Measurements from ENCODE around the gene MBP.
"Not testable (repeated sequence)": the region's sequence is repeated elsewhere in the genome, so short reads cannot be mapped to it uniquely, and the experiment has no call there.

MBP gene

GRCh38 chr18:76975577-76976110 lies 156.9 kb downstream of the MBP start:
- no peak for ATAC-seq (replicated peaks; ENCODE audit: extremely low read depth, poor library complexity, severe bottlenecking)
- Mint-ChIP-seq H3K9me3 (no peaks in the 10 kb centered on the region), H3K27me3 (no peaks in the 10 kb centered on the region), H3K36me3 (ENCODE audit: insufficient read depth) (peaks cover 15% of the 10 kb centered on the region), H3K4me3 (no peak overlapping the region), H3K27ac (ENCODE audit: low read depth) (peak overlapping the region; percentile 35), H3K4me1 (peaks cover 5% of the 10 kb centered on the region)
- no peak for DNase-seq (ENCODE audit: low spot score in 2 of 2)

GRCh38 chr18:76974386-76974785 lies 158.2 kb downstream of the MBP start:
- H3K4me1 Mint-ChIP-seq = peaks cover 5% of the 10 kb centered on the region
- no peaks in the 10 kb centered on the region for H3K27me3 Mint-ChIP-seq
- ATAC-seq (replicated peaks; ENCODE audit: extremely low read depth, poor library complexity, severe bottlenecking) (no peak), DNase-seq (ENCODE audit: low spot score in 2 of 2) (no peak)
- H3K9me3 Mint-ChIP-seq = no peaks in the 10 kb centered on the region
- peaks cover 15% of the 10 kb centered on the region for H3K36me3 Mint-ChIP-seq (ENCODE audit: insufficient read depth)
- H3K27ac Mint-ChIP-seq (ENCODE audit: low read depth) = no peak overlapping the region
- H3K4me3 Mint-ChIP-seq = no peak overlapping the region

- H3K36me3 Mint-ChIP-seq (ENCODE audit: insufficient read depth) = peaks cover 20% of the 10 kb centered on the region
- no peak overlapping the region for H3K27ac Mint-ChIP-seq (ENCODE audit: low read depth)
Observed at GRCh38 chr18:76973520-76974266, 158.9 kb downstream of the MBP start.

GRCh38 chr18:76972846-76973519 lies 159.6 kb downstream of the MBP start:
- DNase-seq (ENCODE audit: low spot score in 2 of 2) (no peak), ATAC-seq (replicated peaks; ENCODE audit: extremely low read depth, poor library complexity, severe bottlenecking) (no peak)
- Mint-ChIP-seq H3K36me3 (ENCODE audit: insufficient read depth) (peaks cover 21% of the 10 kb centered on the region), H3K4me1 (no peaks in the 10 kb centered on the region), H3K9me3 (no peaks in the 10 kb centered on the region), H3K27ac (ENCODE audit: low read depth) (no peak overlapping the region), H3K27me3 (no peaks in the 10 kb centered on the region), H3K4me3 (no peak overlapping the region)

More at GRCh38 chr18:76973520-76974266, 158.9 kb downstream of the MBP start:
- Mint-ChIP-seq H3K27me3 (no peaks in the 10 kb centered on the region), H3K4me3 (no peak overlapping the region), H3K9me3 (no peaks in the 10 kb centered on the region), H3K4me1 (no peaks in the 10 kb centered on the region)
- ATAC-seq (replicated peaks; ENCODE audit: extremely low read depth, poor library complexity, severe bottlenecking) (no peak), DNase-seq (ENCODE audit: low spot score in 2 of 2) (no peak)

- H3K4me3 Mint-ChIP-seq = no peak overlapping the region
- H3K9me3 Mint-ChIP-seq = no peaks in the 10 kb centered on the region
- H3K27ac Mint-ChIP-seq (ENCODE audit: low read depth) = no peak overlapping the region
- peaks cover 20% of the 10 kb centered on the region for H3K36me3 Mint-ChIP-seq (ENCODE audit: insufficient read depth)
- DNase-seq (ENCODE audit: low spot score in 2 of 2) (no peak), ATAC-seq (replicated peaks; ENCODE audit: extremely low read depth, poor library complexity, severe bottlenecking) (no peak)
- H3K27me3 Mint-ChIP-seq = no peaks in the 10 kb centered on the region
- no peaks in the 10 kb centered on the region for H3K4me1 Mint-ChIP-seq
Observed at GRCh38 chr18:76972241-76972640, 160.3 kb downstream of the MBP start.

- H3K36me3 Mint-ChIP-seq (ENCODE audit: insufficient read depth) = peaks cover 16% of the 10 kb centered on the region
- peak overlapping the region; percentile 47 for H3K27ac Mint-ChIP-seq (ENCODE audit: low read depth)
Observed at GRCh38 chr18:76970770-76971559, 161.6 kb downstream of the MBP start.

GRCh38 chr18:76967721-76968472 lies 164.7 kb downstream of the MBP start:
- no peak overlapping the region for H3K4me3 Mint-ChIP-seq
- H3K27ac Mint-ChIP-seq (ENCODE audit: low read depth) = no peak overlapping the region
- no peaks in the 10 kb centered on the region for H3K9me3 Mint-ChIP-seq
- no peaks in the 10 kb centered on the region for H3K27me3 Mint-ChIP-seq
- ATAC-seq (replicated peaks; ENCODE audit: extremely low read depth, poor library complexity, severe bottlenecking) (no peak), DNase-seq (ENCODE audit: low spot score in 2 of 2) (no peak)
- peaks cover 19% of the 10 kb centered on the region for H3K36me3 Mint-ChIP-seq (ENCODE audit: insufficient read depth)
- H3K4me1 Mint-ChIP-seq = peaks cover 23% of the 10 kb centered on the region

More at GRCh38 chr18:76970770-76971559, 161.6 kb downstream of the MBP start:
- DNase-seq (ENCODE audit: low spot score in 2 of 2) = no peak
- H3K9me3 Mint-ChIP-seq = no peaks in the 10 kb centered on the region
- H3K27me3 Mint-ChIP-seq = no peaks in the 10 kb centered on the region
- H3K4me3 Mint-ChIP-seq = no peak overlapping the region
- no peaks in the 10 kb centered on the region for H3K4me1 Mint-ChIP-seq
- ATAC-seq (replicated peaks; ENCODE audit: extremely low read depth, poor library complexity, severe bottlenecking) = no peak

GRCh38 chr18:76967299-76967698 lies 165.3 kb downstream of the MBP start:
- peaks cover 21% of the 10 kb centered on the region for H3K36me3 Mint-ChIP-seq (ENCODE audit: insufficient read depth)
- H3K27me3 Mint-ChIP-seq; ATAC-seq (replicated peaks; ENCODE audit: extremely low read depth, poor library complexity, severe bottlenecking); H3K4me3 Mint-ChIP-seq; H3K27ac Mint-ChIP-seq (ENCODE audit: low read depth); DNase-seq (ENCODE audit: low spot score in 2 of 2); H3K9me3 Mint-ChIP-seq: not testable (repeated sequence)
- peaks cover 29% of the 10 kb centered on the region for H3K4me1 Mint-ChIP-seq

- not testable (repeated sequence) for H3K9me3 Mint-ChIP-seq; H3K27me3 Mint-ChIP-seq; DNase-seq (ENCODE audit: low spot score in 2 of 2); ATAC-seq (replicated peaks; ENCODE audit: extremely low read depth, poor library complexity, severe bottlenecking); H3K4me3 Mint-ChIP-seq
- Mint-ChIP-seq H3K4me1 (peaks cover 35% of the 10 kb centered on the region), H3K27ac (ENCODE audit: low read depth) (peak overlapping the region; percentile 14), H3K36me3 (ENCODE audit: insufficient read depth) (peaks cover 21% of the 10 kb centered on the region)
Observed at GRCh38 chr18:76965555-76966151, 166.9 kb downstream of the MBP start.

- H3K9me3 Mint-ChIP-seq = no peaks in the 10 kb centered on the region
- peak overlapping the region; percentile 3 for H3K4me3 Mint-ChIP-seq
- ATAC-seq (replicated peaks; ENCODE audit: extremely low read depth, poor library complexity, severe bottlenecking) = peak; percentile 40
- DNase-seq (ENCODE audit: low spot score in 2 of 2) = no peak
- no peaks in the 10 kb centered on the region for H3K27me3 Mint-ChIP-seq
- peak overlapping the region; percentile 61 for H3K27ac Mint-ChIP-seq (ENCODE audit: low read depth)
- H3K36me3 Mint-ChIP-seq (ENCODE audit: insufficient read depth) = peaks cover 31% of the 10 kb centered on the region
- H3K4me1 Mint-ChIP-seq = peaks cover 35% of the 10 kb centered on the region
Observed at GRCh38 chr18:76963936-76964335, 168.6 kb downstream of the MBP start.

- no peaks in the 10 kb centered on the region for H3K27me3 Mint-ChIP-seq
- peaks cover 35% of the 10 kb centered on the region for H3K4me1 Mint-ChIP-seq
- H3K36me3 Mint-ChIP-seq (ENCODE audit: insufficient read depth) = peaks cover 30% of the 10 kb centered on the region
- H3K4me3 Mint-ChIP-seq = peak overlapping the region; percentile 8
- ATAC-seq (replicated peaks; ENCODE audit: extremely low read depth, poor library complexity, severe bottlenecking) (no peak), DNase-seq (ENCODE audit: low spot score in 2 of 2) (no peak)
- no peaks in the 10 kb centered on the region for H3K9me3 Mint-ChIP-seq
- peak overlapping the region; percentile 61 for H3K27ac Mint-ChIP-seq (ENCODE audit: low read depth)
Observed at GRCh38 chr18:76962851-76963250, 169.7 kb downstream of the MBP start.

Data from central memory CD8-positive, alpha-beta T cell (primary cell).